Epithelial cell of esophagus (primary cell): ENCODE data around the gene SYCP2.

ENCODE experiments used
- DNase-seq: peaks from one replicate; pipeline ENCODE4 v3.0.0; 2010; ENCODE audit warnings: low read depth
- H3K4me3 ChIP-seq: 2 replicates; pipeline ENCODE4 v1.5.1; 2011; ENCODE audit warnings: mild to moderate bottlenecking, low read length, control low read depth
- CTCF ChIP-seq: IDR thresholded peaks from 2 replicates; pipeline ENCODE4 v1.5.1; 2011; ENCODE audit warnings: low read depth, mild to moderate bottlenecking, low read length, control low read depth, inconsistent platforms; ENCODE audit not compliant: insufficient read depth; ENCODE audit errors: missing control alignments

The SYCP2 gene

GRCh38 chr20:59839400-59839799, 94.0 kb downstream of the SYCP2 start:
- H3K4me3 ChIP-seq = peak overlapping the region; percentile 85
- DNase-seq = no peak
- no peak for TF ChIP-seq CTCF

- H3K4me3 ChIP-seq = peak overlapping the region; percentile 85
- DNase-seq = peak; percentile 42
- TF ChIP-seq CTCF = no peak
Measured at GRCh38 chr20:59837623-59838394, 95.6 kb downstream of the SYCP2 start.

GRCh38 chr20:59836767-59837166, 96.7 kb downstream of the SYCP2 start:
- TF ChIP-seq CTCF = no peak
- peak overlapping the region; percentile 85 for H3K4me3 ChIP-seq
- DNase-seq = peak; percentile 35

GRCh38 chr20:59835448-59836395, 97.7 kb downstream of the SYCP2 start:
- H3K4me3 ChIP-seq = peak overlapping the region; percentile 85
- DNase-seq = peak; percentile 60
- no peak for TF ChIP-seq CTCF

GRCh38 chr20:59835057-59835447, 98.4 kb downstream of the SYCP2 start:
- no peak for DNase-seq
- no peak for TF ChIP-seq CTCF
- H3K4me3 ChIP-seq = no peak overlapping the region

GRCh38 chr20:59832406-59833363, 100.8 kb downstream of the SYCP2 start:
- no peak for TF ChIP-seq CTCF
- DNase-seq = no peak
- H3K4me3 ChIP-seq = no peak overlapping the region
